ENCODE measurements around the gene ARHGDIB. TPM values are rescaled to one million over a fixed set of nuclear protein-coding genes. Genes with fewer than 3 reads are reported as not detected.
A peak's percentile ranks its signal among the peaks of the same experiment; 100 is the strongest.

The ARHGDIB gene
- total RNA-seq, 1 experiment from 2014 or later: 1.6 TPM

- ATAC-seq (no peak), DNase-seq (ENCODE audit: low spot score) (no peak)
- POLR2A ChIA-PET: no interaction called here
- H3K36me3 Mint-ChIP-seq: no peaks in the 10 kb centered on the region
- no peaks in the 10 kb centered on the region for H3K27me3 Mint-ChIP-seq (ENCODE audit: low read depth)
- no peak within 1 kb of the TSS for H3K27ac Mint-ChIP-seq
- CTCF ChIA-PET: interaction anchor here (0.9 to 3.0 kb wide), 2 partner anchors 30 to 57 kb away, joined by 3 to 26 read pairs; no protein-coding TSS in a partner anchor
- H3K9me3 Mint-ChIP-seq: no peaks in the 10 kb centered on the region
- no peak for TF ChIP-seq ZNF425 (CRISPR knock-in tag; conservative IDR thresholded peaks at IDR 0.05)
- TF ChIP-seq ZNF121 (CRISPR knock-in tag; IDR thresholded peaks at IDR 0.05): no peak
- no peak for TF ChIP-seq NR3C1 (CRISPR knock-in tag; conservative IDR thresholded peaks at IDR 0.05; ENCODE audit: low read depth)
- TF ChIP-seq PRDM15 (CRISPR knock-in tag; IDR thresholded peaks at IDR 0.05): no peak
- TF ChIP-seq USF1 (CRISPR knock-in tag; IDR thresholded peaks at IDR 0.05): no peak
- TF ChIP-seq ZNF138 (CRISPR knock-in tag; conservative IDR thresholded peaks at IDR 0.05): no peak
- no peak for TF ChIP-seq GTF2I (CRISPR knock-in tag; conservative IDR thresholded peaks at IDR 0.05)
- TF ChIP-seq KAT7 (CRISPR knock-in tag; IDR thresholded peaks at IDR 0.05; ENCODE audit: borderline replicate concordance): no peak
- TF ChIP-seq NR2C2 (CRISPR knock-in tag; IDR thresholded peaks at IDR 0.05): no peak
- TF ChIP-seq ZNF512 (CRISPR knock-in tag; IDR thresholded peaks at IDR 0.05; ENCODE audit: borderline replicate concordance): no peak
- no peak for TF ChIP-seq FOXP1 (CRISPR knock-in tag; IDR thresholded peaks at IDR 0.05; ENCODE audit: borderline replicate concordance)
- H3K4me3 Mint-ChIP-seq: no peak within 1 kb of the TSS
- H3K4me1 Mint-ChIP-seq: no peaks in the 10 kb centered on the region
Observed at GRCh38 chr12:14938301-14938700, 23.1 kb downstream of the ARHGDIB start, which contains the start of gene ERP27. TSS of gene ERP27 (minus strand) at chr12:14938537. CDS start at chr12:14938508, 29 bp downstream.

GRCh38 chr12:14937689-14938088 lies 23.7 kb downstream of the ARHGDIB start:
- Mint-ChIP-seq H3K4me3 (no peak overlapping the region), H3K36me3 (no peaks in the 10 kb centered on the region), H3K27ac (no peak overlapping the region), H3K9me3 (no peaks in the 10 kb centered on the region), H3K4me1 (no peaks in the 10 kb centered on the region), H3K27me3 (ENCODE audit: low read depth) (no peaks in the 10 kb centered on the region)
- TF ChIP-seq RORB (CRISPR knock-in tag; IDR thresholded peaks at IDR 0.05) (no peak), ESRRA (CRISPR knock-in tag; IDR thresholded peaks at IDR 0.05; ENCODE audit: borderline replicate concordance) (no peak), CTCF (IDR thresholded peaks at IDR 0.05) (0 out of 2 replicates have a peak, but pooled peaks have one; percentile 24)
- DNase-seq (ENCODE audit: low spot score) (peak; percentile 21), ATAC-seq (peak; percentile 74)
- CTCF ChIA-PET: interaction anchor here (0.9 to 3.0 kb wide), 4 partner anchors 22 to 58 kb away, joined by 3 to 26 read pairs (median 4); no protein-coding TSS in a partner anchor
- POLR2A ChIA-PET: no interaction called here

All from WTC11 (cell line).